ENCODE measurements around the gene MRS2.

The MRS2 gene

GRCh38 chr6:24445704-24446103 is 43.0 kb downstream of the MRS2 start:
- no peaks in the 10 kb centered on the region for H3K36me3 Mint-ChIP-seq (ENCODE audit: insufficient read depth)
- H3K27ac Mint-ChIP-seq (ENCODE audit: low read depth) = no peak overlapping the region
- H3K27me3 Mint-ChIP-seq = no peaks in the 10 kb centered on the region
- H3K9me3 Mint-ChIP-seq = no peaks in the 10 kb centered on the region
- no peak overlapping the region for H3K4me3 Mint-ChIP-seq
- DNase-seq (ENCODE audit: low spot score in 2 of 2) = no peak
- ATAC-seq (replicated peaks; ENCODE audit: extremely low read depth, poor library complexity, severe bottlenecking) = no peak
- no peaks in the 10 kb centered on the region for H3K4me1 Mint-ChIP-seq

DNA sequence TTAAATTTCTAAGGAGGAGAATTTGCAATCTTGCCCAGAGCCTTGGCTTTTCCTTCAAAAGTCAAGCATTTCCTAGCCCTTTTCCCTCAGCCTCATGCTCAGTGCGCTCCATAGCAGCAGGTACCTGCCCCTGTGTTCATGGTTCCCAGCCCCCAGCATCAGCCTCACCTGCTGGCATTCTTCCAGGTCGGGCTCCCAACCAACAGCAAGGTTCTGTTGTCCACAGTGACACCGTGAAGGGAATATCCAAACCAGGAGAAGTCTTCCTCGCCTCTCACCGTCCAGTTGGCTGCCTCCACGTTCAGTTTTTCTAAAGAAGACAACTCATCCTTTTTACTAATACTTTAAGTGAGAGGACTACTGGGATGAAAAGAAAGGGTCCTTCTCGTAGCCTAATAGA is 43.9 kb downstream of the MRS2 start:
- DNase-seq (ENCODE audit: low spot score in 2 of 2) (no peak), ATAC-seq (replicated peaks; ENCODE audit: extremely low read depth, poor library complexity, severe bottlenecking) (no peak)
- Mint-ChIP-seq H3K9me3 (no peaks in the 10 kb centered on the region), H3K36me3 (ENCODE audit: insufficient read depth) (no peaks in the 10 kb centered on the region), H3K4me3 (no peak overlapping the region), H3K27ac (ENCODE audit: low read depth) (no peak overlapping the region), H3K27me3 (no peaks in the 10 kb centered on the region), H3K4me1 (no peaks in the 10 kb centered on the region)

DNA sequence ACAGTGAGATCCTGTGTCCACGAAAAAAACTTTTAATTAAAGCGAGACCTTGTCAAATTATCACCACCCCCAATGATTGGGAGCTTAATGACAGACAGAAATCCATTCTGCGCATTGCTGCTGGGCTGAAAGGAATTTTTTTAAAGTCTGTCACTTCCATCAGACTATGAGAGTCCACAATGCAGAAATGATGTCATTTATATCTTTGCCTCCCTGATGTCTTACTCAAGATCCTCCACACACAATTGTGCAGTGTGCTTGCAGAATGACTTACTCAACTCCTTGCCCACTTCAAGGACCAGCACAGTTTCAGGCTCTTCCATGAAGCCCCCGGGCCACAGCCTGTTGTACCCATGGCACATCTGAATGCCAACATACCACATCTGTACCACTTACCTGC is 45.7 kb downstream of the MRS2 start:
- H3K27me3 Mint-ChIP-seq = no peaks in the 10 kb centered on the region
- H3K27ac Mint-ChIP-seq (ENCODE audit: low read depth) = no peak overlapping the region
- H3K4me1 Mint-ChIP-seq = no peaks in the 10 kb centered on the region
- H3K4me3 Mint-ChIP-seq = no peak overlapping the region
- no peak for DNase-seq (ENCODE audit: low spot score in 2 of 2)
- H3K36me3 Mint-ChIP-seq (ENCODE audit: insufficient read depth) = no peaks in the 10 kb centered on the region
- no peaks in the 10 kb centered on the region for H3K9me3 Mint-ChIP-seq
- no peak for ATAC-seq (replicated peaks; ENCODE audit: extremely low read depth, poor library complexity, severe bottlenecking)

- no peak for ATAC-seq (replicated peaks; ENCODE audit: extremely low read depth, poor library complexity, severe bottlenecking)
- Mint-ChIP-seq H3K9me3 (no peaks in the 10 kb centered on the region), H3K27me3 (no peaks in the 10 kb centered on the region), H3K36me3 (ENCODE audit: insufficient read depth) (no peaks in the 10 kb centered on the region), H3K27ac (ENCODE audit: low read depth) (no peak overlapping the region), H3K4me3 (no peak overlapping the region), H3K4me1 (no peaks in the 10 kb centered on the region)
- no peak for DNase-seq (ENCODE audit: low spot score in 2 of 2)
Measured at GRCh38 chr6:24448828-24449525, 46.2 kb downstream of the MRS2 start.

- Mint-ChIP-seq H3K4me3 (no peak overlapping the region), H3K4me1 (no peaks in the 10 kb centered on the region), H3K9me3 (no peaks in the 10 kb centered on the region), H3K27me3 (no peaks in the 10 kb centered on the region), H3K27ac (ENCODE audit: low read depth) (no peak overlapping the region), H3K36me3 (ENCODE audit: insufficient read depth) (no peaks in the 10 kb centered on the region)
- DNase-seq (ENCODE audit: low spot score in 2 of 2) (no peak), ATAC-seq (replicated peaks; ENCODE audit: extremely low read depth, poor library complexity, severe bottlenecking) (no peak)
Measured at GRCh38 chr6:24451581-24452388, 49.0 kb downstream of the MRS2 start.

DNA sequence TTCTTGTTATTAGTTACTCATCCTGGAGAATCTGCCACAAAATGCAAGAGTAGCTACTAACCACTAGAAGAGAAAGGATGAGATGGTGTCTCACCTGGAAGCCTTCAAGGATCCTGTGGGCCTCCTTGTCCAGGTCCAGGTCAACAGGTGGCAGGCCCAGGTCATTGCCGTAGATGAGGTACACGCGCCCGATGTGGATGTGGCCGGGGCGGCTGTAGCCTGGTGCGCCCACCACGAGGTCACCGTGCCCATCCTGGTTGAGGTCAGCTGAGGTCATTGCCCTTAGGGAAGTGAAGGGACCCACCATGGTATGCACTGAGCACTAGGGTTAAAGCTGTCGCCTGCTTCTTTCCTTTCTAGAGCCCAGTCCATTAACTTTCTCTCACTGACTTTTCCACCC is 51.2 kb downstream of the MRS2 start:
- Mint-ChIP-seq H3K36me3 (ENCODE audit: insufficient read depth) (no peaks in the 10 kb centered on the region), H3K27me3 (no peaks in the 10 kb centered on the region)

GRCh38 chr6:24454452-24454851 is 51.7 kb downstream of the MRS2 start:
- no peaks in the 10 kb centered on the region for H3K36me3 Mint-ChIP-seq (ENCODE audit: insufficient read depth)
- no peak overlapping the region for H3K4me3 Mint-ChIP-seq
- H3K27ac Mint-ChIP-seq (ENCODE audit: low read depth) = no peak overlapping the region
- H3K9me3 Mint-ChIP-seq = no peaks in the 10 kb centered on the region
- DNase-seq (ENCODE audit: low spot score in 2 of 2) (no peak), ATAC-seq (replicated peaks; ENCODE audit: extremely low read depth, poor library complexity, severe bottlenecking) (no peak)
- no peaks in the 10 kb centered on the region for H3K4me1 Mint-ChIP-seq
- no peaks in the 10 kb centered on the region for H3K27me3 Mint-ChIP-seq

More for the DNA sequence above, 51.2 kb downstream of the MRS2 start:
- ATAC-seq (replicated peaks; ENCODE audit: extremely low read depth, poor library complexity, severe bottlenecking) = no peak
- H3K9me3 Mint-ChIP-seq = no peaks in the 10 kb centered on the region
- no peak overlapping the region for H3K4me3 Mint-ChIP-seq
- H3K27ac Mint-ChIP-seq (ENCODE audit: low read depth) = no peak overlapping the region
- no peaks in the 10 kb centered on the region for H3K4me1 Mint-ChIP-seq
- DNase-seq (ENCODE audit: low spot score in 2 of 2) = no peak

GRCh38 chr6:24455061-24455460 is 52.3 kb downstream of the MRS2 start:
- no peaks in the 10 kb centered on the region for H3K4me1 Mint-ChIP-seq
- H3K36me3 Mint-ChIP-seq (ENCODE audit: insufficient read depth) = no peaks in the 10 kb centered on the region
- no peak overlapping the region for H3K27ac Mint-ChIP-seq (ENCODE audit: low read depth)
- H3K4me3 Mint-ChIP-seq = no peak overlapping the region
- no peak for ATAC-seq (replicated peaks; ENCODE audit: extremely low read depth, poor library complexity, severe bottlenecking)
- no peaks in the 10 kb centered on the region for H3K9me3 Mint-ChIP-seq
- H3K27me3 Mint-ChIP-seq = no peaks in the 10 kb centered on the region
- no peak for DNase-seq (ENCODE audit: low spot score in 2 of 2)

GRCh38 chr6:24458134-24458533 is 55.4 kb downstream of the MRS2 start:
- Mint-ChIP-seq H3K4me3 (no peak overlapping the region), H3K27me3 (no peaks in the 10 kb centered on the region), H3K27ac (ENCODE audit: low read depth) (no peak overlapping the region), H3K9me3 (no peaks in the 10 kb centered on the region), H3K36me3 (ENCODE audit: insufficient read depth) (no peaks in the 10 kb centered on the region), H3K4me1 (no peaks in the 10 kb centered on the region)
- DNase-seq (ENCODE audit: low spot score in 2 of 2) (no peak), ATAC-seq (replicated peaks; ENCODE audit: extremely low read depth, poor library complexity, severe bottlenecking) (no peak)

DNA sequence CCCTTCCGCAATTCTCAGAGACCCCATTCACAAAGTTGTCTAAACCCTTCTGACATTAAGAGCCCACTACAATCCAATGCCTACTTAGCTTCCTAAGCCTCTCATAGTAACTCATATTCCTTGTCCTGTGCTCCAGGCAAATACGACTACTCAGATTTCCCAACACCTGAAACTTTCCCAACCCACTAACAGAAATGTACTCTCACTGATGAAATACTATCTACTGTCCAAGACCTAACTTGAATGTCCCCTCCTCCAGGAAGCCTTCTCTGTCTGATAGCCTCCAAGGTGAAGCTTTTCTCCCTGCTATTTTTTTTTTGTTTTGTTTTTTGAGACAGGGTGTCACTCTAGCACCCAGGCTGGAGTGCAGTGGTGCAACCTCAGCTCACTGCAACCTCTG is 56.2 kb downstream of the MRS2 start:
- Mint-ChIP-seq H3K4me3 (no peak overlapping the region), H3K9me3 (no peaks in the 10 kb centered on the region), H3K27ac (ENCODE audit: low read depth) (no peak overlapping the region), H3K4me1 (no peaks in the 10 kb centered on the region), H3K36me3 (ENCODE audit: insufficient read depth) (no peaks in the 10 kb centered on the region), H3K27me3 (no peaks in the 10 kb centered on the region)
- DNase-seq (ENCODE audit: low spot score in 2 of 2) (no peak), ATAC-seq (replicated peaks; ENCODE audit: extremely low read depth, poor library complexity, severe bottlenecking) (no peak)

DNA sequence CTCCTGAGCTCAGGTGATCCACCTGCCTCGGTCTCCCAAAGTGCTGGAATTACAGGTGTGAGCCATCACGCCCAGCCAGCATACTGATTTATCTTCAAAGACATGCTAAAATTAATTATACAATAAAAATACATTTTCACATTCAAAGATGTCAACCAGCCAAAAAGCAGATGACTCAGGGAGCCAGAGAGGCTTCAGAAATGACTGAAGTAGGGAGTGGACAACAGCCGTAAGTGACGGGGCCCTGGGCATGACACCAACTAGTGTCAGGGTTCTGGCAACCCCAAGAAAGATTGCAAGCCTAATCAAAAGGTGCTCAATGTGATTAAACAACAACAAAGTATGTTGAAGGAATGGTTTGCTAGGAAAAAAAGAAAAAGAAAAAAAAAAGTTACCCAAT is 58.2 kb downstream of the MRS2 start:
- ATAC-seq (replicated peaks; ENCODE audit: extremely low read depth, poor library complexity, severe bottlenecking) (no peak), DNase-seq (ENCODE audit: low spot score in 2 of 2) (no peak)
- Mint-ChIP-seq H3K27ac (ENCODE audit: low read depth) (no peak overlapping the region), H3K4me1 (no peaks in the 10 kb centered on the region), H3K4me3 (no peak overlapping the region), H3K36me3 (ENCODE audit: insufficient read depth) (no peaks in the 10 kb centered on the region), H3K9me3 (no peaks in the 10 kb centered on the region), H3K27me3 (no peaks in the 10 kb centered on the region)

DNA sequence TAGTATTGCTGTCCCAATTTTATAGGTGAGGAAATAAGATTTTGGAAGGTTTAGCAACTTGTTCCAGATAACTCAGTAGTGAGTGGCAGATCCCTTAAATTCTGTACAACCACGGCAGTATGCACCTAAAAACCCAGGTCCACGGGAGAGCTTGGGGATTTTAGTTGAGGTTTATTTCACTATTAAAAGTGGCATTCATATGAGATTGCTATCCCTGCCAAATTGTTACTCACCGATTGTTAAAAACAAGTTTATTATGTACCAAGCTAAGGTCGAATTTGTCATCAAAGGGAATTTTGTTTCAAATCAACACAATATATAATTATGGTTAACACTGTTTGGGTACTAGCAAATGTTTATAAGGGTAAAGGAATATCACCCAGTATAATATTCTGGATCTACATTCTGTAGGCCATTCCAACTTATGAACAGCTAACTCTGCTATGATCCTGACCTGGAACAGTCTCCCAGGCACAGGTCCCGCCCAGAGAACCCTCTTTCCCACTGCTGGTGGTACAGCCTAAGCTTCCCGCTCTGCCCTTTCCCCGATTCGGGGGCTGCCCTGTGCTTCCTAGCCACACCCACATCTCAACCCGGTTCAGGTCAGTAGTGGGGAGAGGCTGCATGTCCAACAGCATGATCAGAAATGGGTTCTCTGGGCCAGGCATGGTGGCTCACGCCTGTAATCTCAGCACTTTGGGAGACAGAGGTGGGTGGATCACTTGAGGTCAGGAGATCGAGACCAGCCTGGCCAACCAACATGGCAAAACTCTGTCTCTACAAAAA is 61.7 kb downstream of the MRS2 start:
- no peak overlapping the region for H3K27ac Mint-ChIP-seq (ENCODE audit: low read depth)
- DNase-seq (ENCODE audit: low spot score in 2 of 2) (no peak), ATAC-seq (replicated peaks; ENCODE audit: extremely low read depth, poor library complexity, severe bottlenecking) (no peak)
- H3K9me3 Mint-ChIP-seq = no peaks in the 10 kb centered on the region
- H3K4me3 Mint-ChIP-seq = no peak overlapping the region
- no peaks in the 10 kb centered on the region for H3K4me1 Mint-ChIP-seq
- peaks cover 2% of the 10 kb centered on the region for H3K36me3 Mint-ChIP-seq (ENCODE audit: insufficient read depth)
- H3K27me3 Mint-ChIP-seq = no peaks in the 10 kb centered on the region

GRCh38 chr6:24469811-24470210 is 67.1 kb downstream of the MRS2 start:
- DNase-seq (ENCODE audit: low spot score in 2 of 2) (no peak), ATAC-seq (replicated peaks; ENCODE audit: extremely low read depth, poor library complexity, severe bottlenecking) (no peak)
- H3K27ac Mint-ChIP-seq (ENCODE audit: low read depth) = no peak overlapping the region
- no peaks in the 10 kb centered on the region for H3K9me3 Mint-ChIP-seq
- H3K4me3 Mint-ChIP-seq = no peak overlapping the region
- no peaks in the 10 kb centered on the region for H3K27me3 Mint-ChIP-seq
- peaks cover 2% of the 10 kb centered on the region for H3K36me3 Mint-ChIP-seq (ENCODE audit: insufficient read depth)
- no peaks in the 10 kb centered on the region for H3K4me1 Mint-ChIP-seq
